NCI-H2107 treated with DMSO at 0.1 percent for 48 hours (cell line): ENCODE measurements around the gene LAMC3.
"Not testable (repeated sequence)": the region's sequence is repeated elsewhere in the genome, so short reads cannot be mapped to it uniquely, and the experiment has no call there.

Experiments used
- DNase-seq: peaks from one replicate; lab custom pipeline; 2025; ENCODE audit not compliant: unreplicated experiment; lab: John Stamatoyannopoulos, UW

LAMC3 gene

GRCh38 chr9:130990978-130991777, 17.8 kb upstream of the LAMC3 start:
- no peak for DNase-seq

- no peak for DNase-seq
Measured at GRCh38 chr9:130991778-130992681, 16.9 kb upstream of the LAMC3 start.

GRCh38 chr9:130992682-130993032, 16.3 kb upstream of the LAMC3 start:
- DNase-seq: no peak

- no peak for DNase-seq
Measured at GRCh38 chr9:130993303-130994030, 15.5 kb upstream of the LAMC3 start.

GRCh38 chr9:130994135-130995085, 14.6 kb upstream of the LAMC3 start:
- DNase-seq: no peak

- DNase-seq: no peak
Measured at GRCh38 chr9:130995086-130996011, 13.6 kb upstream of the LAMC3 start.

GRCh38 chr9:130996205-130996604, 12.8 kb upstream of the LAMC3 start:
- no peak for DNase-seq

- DNase-seq: no peak
Measured at GRCh38 chr9:130996676-130997394, 12.1 kb upstream of the LAMC3 start.

GRCh38 chr9:130997395-130997684, 11.6 kb upstream of the LAMC3 start:
- no peak for DNase-seq

- DNase-seq: peak; percentile 22
Measured at GRCh38 chr9:130997925-130998596, 10.9 kb upstream of the LAMC3 start.

- DNase-seq: no peak
Measured at GRCh38 chr9:130998597-130999244, 10.3 kb upstream of the LAMC3 start.

GRCh38 chr9:130999245-130999623, 9.7 kb upstream of the LAMC3 start:
- DNase-seq: no peak

- DNase-seq: not testable (repeated sequence)
Measured at GRCh38 chr9:131000526-131000925, 8.4 kb upstream of the LAMC3 start.

- no peak for DNase-seq
Measured at GRCh38 chr9:131001021-131001420, 8.0 kb upstream of the LAMC3 start.

- no peak for DNase-seq
Measured at GRCh38 chr9:131001990-131002389, 7.0 kb upstream of the LAMC3 start.

- DNase-seq: no peak
Measured at GRCh38 chr9:131006601-131007000, 2.4 kb upstream of the LAMC3 start.

GRCh38 chr9:131008086-131008485, 888 bp upstream of the LAMC3 start:
- no peak for DNase-seq

GRCh38 chr9:131008563-131008908, 438 bp upstream of the LAMC3 start:
- DNase-seq: no peak
